WERI-Rb-1 (cell line): ENCODE measurements around the gene TRAF7.

Source experiments
- DNase-seq: peaks from one replicate; pipeline ENCODE4 v3.0.0-alpha.2; 2020
- H3K27ac ChIP-seq: fragments of 250-450 bp; sonication (Bioruptor Pico); 2 replicates; pipeline ENCODE4 v1.5.1; 2020; ENCODE audit warnings: mild to moderate bottlenecking, moderate library complexity
- H3K27me3 ChIP-seq: fragments of 250-450 bp; sonication (Bioruptor Pico); 2 replicates; pipeline ENCODE4 v1.5.1; 2021; ENCODE audit warnings: mild to moderate bottlenecking, low read depth, moderate library complexity; ENCODE audit not compliant: insufficient read depth, severe bottlenecking
- H3K36me3 ChIP-seq: fragments of 250-450 bp; sonication (Bioruptor Pico); 2 replicates; pipeline ENCODE4 v1.5.1; 2020; ENCODE audit warnings: mild to moderate bottlenecking, moderate library complexity
- H3K4me3 ChIP-seq: 2 replicates; pipeline ENCODE4 v1.5.1; 2011; ENCODE audit warnings: low read depth, mild to moderate bottlenecking, control low read depth, low read length
- H3K9me3 ChIP-seq: fragments of 250-450 bp; sonication (Bioruptor Pico); 2 replicates; pipeline ENCODE4 v1.5.1; 2021; ENCODE audit warnings: mild to moderate bottlenecking, moderate library complexity; ENCODE audit not compliant: severe bottlenecking
- CTCF ChIP-seq: IDR thresholded peaks from 2 replicates; pipeline ENCODE4 v1.5.1; 2011; ENCODE audit warnings: low read depth, mild to moderate bottlenecking, control low read depth, inconsistent platforms, low read length

The TRAF7 gene

GRCh38 chr16:2178321-2179106, 22.9 kb downstream of the TRAF7 start:
- Histone ChIP-seq H3K27ac (no peak overlapping the region), H3K4me3 (no peak overlapping the region), H3K9me3 (no peaks in the 10 kb centered on the region), H3K36me3 (peaks cover 77% of the 10 kb centered on the region), H3K27me3 (no peaks in the 10 kb centered on the region)
- no peak for TF ChIP-seq CTCF
- DNase-seq: no peak

GRCh38 chr16:2179107-2179501, 23.5 kb downstream of the TRAF7 start:
- no peak overlapping the region for H3K27ac ChIP-seq
- no peak for TF ChIP-seq CTCF
- H3K4me3 ChIP-seq: no peak overlapping the region
- peaks cover 76% of the 10 kb centered on the region for H3K36me3 ChIP-seq
- no peak for DNase-seq
- no peaks in the 10 kb centered on the region for H3K27me3 ChIP-seq
- H3K9me3 ChIP-seq: no peaks in the 10 kb centered on the region

- Histone ChIP-seq H3K9me3 (no peaks in the 10 kb centered on the region), H3K27ac (no peak overlapping the region), H3K4me3 (no peak overlapping the region), H3K27me3 (no peaks in the 10 kb centered on the region), H3K36me3 (peaks cover 73% of the 10 kb centered on the region)
- no peak for TF ChIP-seq CTCF
- DNase-seq: no peak
These were observed 24.0 kb downstream of the TRAF7 start for GRCh38 chr16:2179576-2179975.

- DNase-seq: no peak
- no peak for TF ChIP-seq CTCF
- Histone ChIP-seq H3K36me3 (peaks cover 70% of the 10 kb centered on the region), H3K9me3 (no peaks in the 10 kb centered on the region), H3K27ac (no peak overlapping the region), H3K27me3 (no peaks in the 10 kb centered on the region), H3K4me3 (no peak overlapping the region)
These were observed 24.9 kb downstream of the TRAF7 start for GRCh38 chr16:2180461-2180860.

GRCh38 chr16:2180962-2181923, 25.7 kb downstream of the TRAF7 start:
- Histone ChIP-seq H3K27me3 (no peaks in the 10 kb centered on the region), H3K4me3 (no peak overlapping the region), H3K36me3 (peaks cover 62% of the 10 kb centered on the region), H3K9me3 (no peaks in the 10 kb centered on the region), H3K27ac (no peak overlapping the region)
- no peak for DNase-seq
- TF ChIP-seq CTCF: no peak
